IPS-20b (cell line): Measurements from ENCODE around the gene CTNNBL1.
"Not testable (repeated sequence)": the region's sequence is repeated elsewhere in the genome, so short reads cannot be mapped to it uniquely, and the experiment has no call there.

Experiments
- H3K27ac ChIP-seq: one replicate; pipeline ENCODE4 v1.5.1; 2013; ENCODE audit warnings: low read length
- H3K27me3 ChIP-seq: 2 replicates; pipeline ENCODE4 v1.6.1; 2013; ENCODE audit warnings: mild to moderate bottlenecking, low read length, inconsistent platforms; ENCODE audit not compliant: insufficient read depth
- H3K36me3 ChIP-seq: 2 replicates; pipeline ENCODE4 v1.6.1; 2013; ENCODE audit warnings: low read depth, mild to moderate bottlenecking, inconsistent platforms, low read length, moderate library complexity; ENCODE audit not compliant: insufficient read depth
- H3K4me1 ChIP-seq: 2 replicates; pipeline ENCODE4 v1.6.1; 2013; ENCODE audit warnings: mild to moderate bottlenecking, control low read depth, inconsistent platforms, low read length, moderate library complexity; ENCODE audit not compliant: insufficient read depth
- H3K4me3 ChIP-seq: 2 replicates; pipeline ENCODE4 v1.5.1; 2013; ENCODE audit warnings: mild to moderate bottlenecking, low read length, inconsistent platforms
- H3K9ac ChIP-seq: 2 replicates; pipeline ENCODE4 v1.6.1; 2013; ENCODE audit warnings: low read depth, mild to moderate bottlenecking, inconsistent platforms, low read length, moderate library complexity
- H3K9me3 ChIP-seq: 2 replicates; pipeline ENCODE4 v1.6.1; 2013; ENCODE audit warnings: mild to moderate bottlenecking, low read depth, low read length, inconsistent platforms; ENCODE audit not compliant: insufficient read depth

Gene CTNNBL1

GRCh38 chr20:37722312-37722711, 28.5 kb downstream of the CTNNBL1 start:
- H3K4me3 ChIP-seq, H3K9me3 ChIP-seq: not testable (repeated sequence)

GRCh38 chr20:37723668-37724067, 29.8 kb downstream of the CTNNBL1 start:
- Histone ChIP-seq H3K4me1 (peaks cover 15% of the 10 kb centered on the region; the same call in 1 of the 2 replicates), H3K36me3 (no peaks in the 10 kb centered on the region), H3K27me3 (no peaks in the 10 kb centered on the region), H3K9ac (no peak overlapping the region), H3K4me3 (no peak overlapping the region), H3K9me3 (no peaks in the 10 kb centered on the region), H3K27ac (no peak overlapping the region)

More at GRCh38 chr20:37722312-37722711, 28.5 kb downstream of the CTNNBL1 start:
- not testable (repeated sequence) for H3K36me3 ChIP-seq, H3K9ac ChIP-seq, H3K27ac ChIP-seq, H3K4me1 ChIP-seq, H3K27me3 ChIP-seq

GRCh38 chr20:37725165-37725564, 31.3 kb downstream of the CTNNBL1 start:
- Histone ChIP-seq H3K9me3 (no peaks in the 10 kb centered on the region), H3K9ac (no peak overlapping the region), H3K27me3 (no peaks in the 10 kb centered on the region), H3K4me1 (peaks cover 24% of the 10 kb centered on the region; the same call in 1 of the 2 replicates), H3K27ac (no peak overlapping the region), H3K36me3 (no peaks in the 10 kb centered on the region), H3K4me3 (no peak overlapping the region)

GRCh38 chr20:37725855-37726254, 32.0 kb downstream of the CTNNBL1 start:
- Histone ChIP-seq H3K9me3 (no peaks in the 10 kb centered on the region), H3K27me3 (no peaks in the 10 kb centered on the region), H3K9ac (no peak overlapping the region), H3K4me1 (peaks cover 24% of the 10 kb centered on the region; the same call in 1 of the 2 replicates), H3K27ac (no peak overlapping the region), H3K36me3 (no peaks in the 10 kb centered on the region), H3K4me3 (no peak overlapping the region)

GRCh38 chr20:37726321-37726720, 32.5 kb downstream of the CTNNBL1 start:
- Histone ChIP-seq H3K36me3 (no peaks in the 10 kb centered on the region), H3K27ac (no peak overlapping the region), H3K27me3 (no peaks in the 10 kb centered on the region), H3K4me3 (no peak overlapping the region), H3K9ac (no peak overlapping the region), H3K9me3 (no peaks in the 10 kb centered on the region), H3K4me1 (peaks cover 24% of the 10 kb centered on the region; the same call in 1 of the 2 replicates)

GRCh38 chr20:37726971-37727956, 33.4 kb downstream of the CTNNBL1 start:
- Histone ChIP-seq H3K27ac (no peak overlapping the region), H3K36me3 (no peaks in the 10 kb centered on the region), H3K9me3 (no peaks in the 10 kb centered on the region)

GRCh38 chr20:37727957-37728634, 34.3 kb downstream of the CTNNBL1 start:
- Histone ChIP-seq H3K4me3 (no peak overlapping the region), H3K36me3 (no peaks in the 10 kb centered on the region), H3K9me3 (no peaks in the 10 kb centered on the region), H3K4me1 (peaks cover 24% of the 10 kb centered on the region; the same call in 1 of the 2 replicates), H3K27ac (no peak overlapping the region), H3K9ac (no peak overlapping the region), H3K27me3 (no peaks in the 10 kb centered on the region)

More at GRCh38 chr20:37726971-37727956, 33.4 kb downstream of the CTNNBL1 start:
- Histone ChIP-seq H3K9ac (no peak overlapping the region), H3K4me3 (no peak overlapping the region), H3K4me1 (peaks cover 24% of the 10 kb centered on the region; the same call in 1 of the 2 replicates), H3K27me3 (no peaks in the 10 kb centered on the region)

GRCh38 chr20:37728635-37728983, 34.8 kb downstream of the CTNNBL1 start:
- H3K9ac ChIP-seq: no peak overlapping the region
- peaks cover 24% of the 10 kb centered on the region; the same call in 1 of the 2 replicates for H3K4me1 ChIP-seq
- no peaks in the 10 kb centered on the region for H3K36me3 ChIP-seq
- H3K9me3 ChIP-seq: no peaks in the 10 kb centered on the region
- no peak overlapping the region for H3K4me3 ChIP-seq
- no peak overlapping the region for H3K27ac ChIP-seq
- H3K27me3 ChIP-seq: no peaks in the 10 kb centered on the region

- Histone ChIP-seq H3K9ac (no peak overlapping the region), H3K9me3 (no peaks in the 10 kb centered on the region), H3K27ac (no peak overlapping the region), H3K4me1 (peaks cover 24% of the 10 kb centered on the region; the same call in 1 of the 2 replicates), H3K36me3 (no peaks in the 10 kb centered on the region), H3K27me3 (no peaks in the 10 kb centered on the region), H3K4me3 (no peak overlapping the region)
These were observed 35.6 kb downstream of the CTNNBL1 start for GRCh38 chr20:37729452-37729851.

GRCh38 chr20:37729909-37730308, 36.1 kb downstream of the CTNNBL1 start:
- Histone ChIP-seq H3K9me3 (no peaks in the 10 kb centered on the region), H3K27me3 (no peaks in the 10 kb centered on the region), H3K4me3 (no peak overlapping the region), H3K9ac (no peak overlapping the region), H3K36me3 (no peaks in the 10 kb centered on the region), H3K4me1 (peaks cover 24% of the 10 kb centered on the region; the same call in 1 of the 2 replicates), H3K27ac (no peak overlapping the region)

GRCh38 chr20:37733416-37733815, 39.6 kb downstream of the CTNNBL1 start:
- H3K27me3 ChIP-seq: no peaks in the 10 kb centered on the region
- H3K9ac ChIP-seq: no peak overlapping the region
- no peak overlapping the region for H3K4me3 ChIP-seq
- H3K27ac ChIP-seq: no peak overlapping the region
- H3K36me3 ChIP-seq: peaks cover 13% of the 10 kb centered on the region
- H3K4me1 ChIP-seq: peaks cover 11% of the 10 kb centered on the region; the same call in 1 of the 2 replicates
- H3K9me3 ChIP-seq: no peaks in the 10 kb centered on the region
